H9 (cell line): Measurements from ENCODE around the gene STAC. TPM values are rescaled to one million over a fixed set of nuclear protein-coding genes. Genes with fewer than 3 reads are reported as not detected.

Source experiments
- DNase-seq: peaks from one replicate; pipeline ENCODE4 v3.0.0-alpha.2; 2017
- H2AFZ ChIP-seq: one replicate; pipeline ENCODE4 v1.6.1; 2013; ENCODE audit warnings: mild to moderate bottlenecking, low read length, control low read depth, moderate library complexity
- H2AK5ac ChIP-seq: 2 replicates; pipeline ENCODE4 v1.6.1; 2013; ENCODE audit warnings: low read length, control low read depth, mixed read lengths; ENCODE audit not compliant: insufficient read length
- H2BK120ac ChIP-seq: one replicate; pipeline ENCODE4 v1.6.1; 2013; ENCODE audit warnings: low read depth, mild to moderate bottlenecking, low read length, control low read depth, inconsistent platforms; ENCODE audit not compliant: poor library complexity, severe bottlenecking
- H2BK12ac ChIP-seq: 2 replicates; pipeline ENCODE4 v1.6.1; 2013; ENCODE audit warnings: low read length, control low read depth, mixed read lengths, low read depth; ENCODE audit not compliant: insufficient read length
- H2BK15ac ChIP-seq: 2 replicates; pipeline ENCODE4 v1.6.1; 2013; ENCODE audit warnings: low read depth, low read length, control low read depth
- H2BK20ac ChIP-seq: one replicate; pipeline ENCODE4 v1.6.1; 2013; ENCODE audit warnings: low read depth, mild to moderate bottlenecking, low read length, control low read depth, inconsistent platforms; ENCODE audit not compliant: poor library complexity, severe bottlenecking
- H2BK5ac ChIP-seq: 2 replicates; pipeline ENCODE4 v1.6.1; 2013; ENCODE audit warnings: low read length, control low read depth, mixed read lengths; ENCODE audit not compliant: insufficient read length
- H3K14ac ChIP-seq: 2 replicates; pipeline ENCODE4 v1.6.1; 2013; ENCODE audit warnings: low read length, control low read depth; ENCODE audit not compliant: insufficient read depth
- H3K18ac ChIP-seq: 2 replicates; pipeline ENCODE4 v1.6.1; 2013; ENCODE audit warnings: low read depth, mild to moderate bottlenecking, mixed read lengths, low read length, control low read depth; ENCODE audit not compliant: insufficient read length
- H3K23ac ChIP-seq: 2 replicates; pipeline ENCODE4 v1.6.1; 2013; ENCODE audit warnings: low read length, control low read depth, mixed read lengths, low read depth; ENCODE audit not compliant: insufficient read length
- H3K23me2 ChIP-seq: 2 replicates; pipeline ENCODE4 v1.6.1; 2013; ENCODE audit warnings: low read depth, mild to moderate bottlenecking, mixed read lengths, low read length, control low read depth; ENCODE audit not compliant: insufficient read length, poor library complexity, severe bottlenecking
- H3K27ac ChIP-seq: 2 replicates; pipeline ENCODE4 v1.5.1; 2013; ENCODE audit warnings: low read length, control low read depth, mixed read lengths, low read depth; ENCODE audit not compliant: insufficient read length
- H3K27me3 ChIP-seq: 2 replicates; pipeline ENCODE4 v1.6.1; 2013; ENCODE audit warnings: low read length, control low read depth, inconsistent platforms; ENCODE audit not compliant: insufficient read depth
- H3K4ac ChIP-seq: 2 replicates; pipeline ENCODE4 v1.6.1; 2013; ENCODE audit warnings: low read depth, mild to moderate bottlenecking, control low read depth, inconsistent platforms, low read length, moderate library complexity
- H3K4me1 ChIP-seq: 2 replicates; pipeline ENCODE4 v1.6.1; 2013; ENCODE audit warnings: low read length, control low read depth, inconsistent platforms; ENCODE audit not compliant: insufficient read depth
- H3K4me2 ChIP-seq: 2 replicates; pipeline ENCODE4 v1.6.1; 2013; ENCODE audit warnings: low read length, control low read depth, mixed read lengths; ENCODE audit not compliant: insufficient read length, insufficient read depth
- H3K56ac ChIP-seq: 2 replicates; pipeline ENCODE4 v1.6.1; 2013; ENCODE audit warnings: low read depth, mild to moderate bottlenecking, mixed read lengths, low read length, control low read depth; ENCODE audit not compliant: insufficient read length
- H3K79me1 ChIP-seq: 2 replicates; pipeline ENCODE4 v1.6.1; 2013; ENCODE audit warnings: low read depth, mild to moderate bottlenecking, moderate library complexity, low read length, control low read depth, inconsistent platforms; ENCODE audit not compliant: insufficient read depth, poor library complexity, severe bottlenecking
- H3K79me2 ChIP-seq: 2 replicates; pipeline ENCODE4 v1.6.1; 2013; ENCODE audit warnings: low read length, control low read depth, inconsistent platforms; ENCODE audit not compliant: insufficient read depth
- H3K9ac ChIP-seq: 2 replicates; pipeline ENCODE4 v1.6.1; 2013; ENCODE audit warnings: low read length, control low read depth, mixed read lengths; ENCODE audit not compliant: insufficient read length; ENCODE audit errors: extremely low read depth
- H3K9me3 ChIP-seq: one replicate; pipeline ENCODE4 v1.6.1; 2013; ENCODE audit warnings: low read depth, low read length, inconsistent platforms; ENCODE audit not compliant: control insufficient read depth
- H3T11ph ChIP-seq: one replicate; pipeline ENCODE4 v1.6.1; 2013; ENCODE audit warnings: mild to moderate bottlenecking, low read length, control low read depth, inconsistent platforms
- H4K20me1 ChIP-seq: one replicate; pipeline ENCODE4 v1.6.1; 2013; ENCODE audit not compliant: control insufficient read depth, insufficient read length, insufficient read depth
- H4K5ac ChIP-seq: 2 replicates; pipeline ENCODE4 v1.6.1; 2013; ENCODE audit warnings: low read depth, mild to moderate bottlenecking, mixed read lengths, low read length, control low read depth; ENCODE audit not compliant: insufficient read length
- H4K8ac ChIP-seq: replicated peaks from 2 replicates; pipeline ENCODE4 v1.6.1; 2013; ENCODE audit warnings: low read length, control low read depth, mixed read lengths, low read depth; ENCODE audit not compliant: insufficient read length
- H4K91ac ChIP-seq: 2 replicates; pipeline ENCODE4 v1.6.1; 2013; ENCODE audit warnings: low read depth, mild to moderate bottlenecking, moderate library complexity, mixed read lengths, low read length, control low read depth; ENCODE audit not compliant: insufficient read length
- H3K27ac Mint-ChIP-seq, 3 experiments: 2 replicates in 2 of 3; 3 replicates in 1 of 3; pipeline ENCODE4 v1.8.0; 2020 to 2021; ENCODE audit warnings: mixed read lengths in 3 of 3, mild to moderate bottlenecking in 1 of 3, moderate library complexity in 1 of 3
- H3K27me3 Mint-ChIP-seq: 2 replicates; pipeline ENCODE4 v1.8.0; 2021; ENCODE audit warnings: low read depth, mild to moderate bottlenecking, moderate library complexity, mixed read lengths
- H3K36me3 Mint-ChIP-seq, 3 experiments: 2 replicates in 2 of 3; 3 replicates in 1 of 3; pipeline ENCODE4 v1.8.0; 2020 to 2021; ENCODE audit warnings: low read depth in 3 of 3, mixed read lengths in 3 of 3; ENCODE audit not compliant: insufficient read depth in 1 of 3
- H3K4me1 Mint-ChIP-seq, 2 experiments: 2 replicates each; pipeline ENCODE4 v1.8.0; 2020; ENCODE audit warnings: mixed read lengths in 2 of 2
- H3K4me3 Mint-ChIP-seq, 2 experiments: 2 replicates in 1 of 2; 3 replicates in 1 of 2; pipeline ENCODE4 v1.8.0; 2020 to 2021; ENCODE audit warnings: mild to moderate bottlenecking in 2 of 2, mixed read lengths in 2 of 2, moderate library complexity in 1 of 2
- H3K9me3 Mint-ChIP-seq, 2 experiments: 2 replicates in 1 of 2; 3 replicates in 1 of 2; pipeline ENCODE4 v1.8.0; 2020; ENCODE audit warnings: mild to moderate bottlenecking in 2 of 2, mixed read lengths in 2 of 2, moderate library complexity in 1 of 2
- WGBS: extraction: QIAGEN DNeasy Blood & Tissue Kit; methylation state at CpG from one replicate; pipeline ENCODE4 v1.1.7; 2013; ENCODE audit warnings: missing lambda C conversion rate, low lambda C conversion rate, mixed read lengths; ENCODE audit not compliant: insufficient read length; ENCODE audit errors: extremely low coverage; 5-methylcytosine and 5-hydroxymethylcytosine counted together
- total RNA-seq: library from RNA; stranded (reverse); gene quantifications from 2 replicates; pipeline ENCODE4 v1.2.1, GENCODE V29; 2021
- TF ChIP-seq, protein P1 (sequence below): fragments of 200-600 bp; sonication (generic); conservative IDR thresholded peaks from 3 replicates; pipeline ENCODE4 v1.8.0; 2021; ENCODE audit warnings: antibody characterized with exemption, mild to moderate bottlenecking

The STAC gene
- total RNA-seq, 1 experiment from 2014 or later = 3.0 TPM

DNA sequence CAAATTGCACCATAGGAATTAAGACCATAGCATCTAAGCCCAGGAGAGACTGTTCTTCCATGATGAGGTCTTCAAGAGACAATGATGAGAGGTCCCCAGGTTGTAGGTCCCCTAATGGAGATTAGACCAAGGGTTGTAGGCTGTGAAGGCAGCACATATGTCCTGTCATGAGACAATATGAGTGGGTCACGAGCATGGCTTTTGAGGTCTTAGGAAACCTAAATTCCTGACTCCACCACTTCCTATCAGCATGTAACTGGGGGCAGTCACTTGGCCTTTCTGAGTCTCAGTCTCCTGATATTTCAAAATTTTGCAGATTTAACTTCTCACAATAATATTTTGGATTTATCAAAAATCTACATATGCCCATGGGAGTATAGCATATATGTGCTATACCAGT is 31.3 kb downstream of the STAC start:
- no peak overlapping the region for H3K18ac ChIP-seq
- Mint-ChIP-seq H3K27me3 (no peaks in the 10 kb centered on the region), H3K4me1 (peaks cover 5 to 16% of the 10 kb centered on the region in 2 experiments), H3K27ac (no peak overlapping the region), H3K36me3 (peaks cover 8 to 23% (median 16%) of the 10 kb centered on the region in 3 experiments), H3K9me3 (peaks cover 19 to 21% of the 10 kb centered on the region in 2 experiments), H3K4me3 (no peak overlapping the region)
- H3K27me3 ChIP-seq = no peaks in the 10 kb centered on the region
- no peak overlapping the region for H3K4me2 ChIP-seq
- no peak overlapping the region for H3K4ac ChIP-seq
- H2BK5ac ChIP-seq = no peak overlapping the region
- H3K9ac ChIP-seq = no peak overlapping the region
- H4K8ac ChIP-seq = no peak overlapping the region
- no peak overlapping the region for H2BK12ac ChIP-seq
- no peak overlapping the region for H4K91ac ChIP-seq
- no peak overlapping the region for H4K5ac ChIP-seq
- no peak overlapping the region for H2BK120ac ChIP-seq
- no peaks in the 10 kb centered on the region for H3K23me2 ChIP-seq
- H2AK5ac ChIP-seq = no peak overlapping the region
- no peak overlapping the region for H2BK15ac ChIP-seq
- no peak overlapping the region for H2AFZ ChIP-seq
- WGBS = no CpG with 5 or more reads among the region's 1 CpG
- H3K79me2 ChIP-seq = no peaks in the 10 kb centered on the region
- no peak overlapping the region for H3K27ac ChIP-seq
- no peak overlapping the region for H3T11ph ChIP-seq
- H2BK20ac ChIP-seq = no peak overlapping the region
- TF ChIP-seq, protein P1, sequence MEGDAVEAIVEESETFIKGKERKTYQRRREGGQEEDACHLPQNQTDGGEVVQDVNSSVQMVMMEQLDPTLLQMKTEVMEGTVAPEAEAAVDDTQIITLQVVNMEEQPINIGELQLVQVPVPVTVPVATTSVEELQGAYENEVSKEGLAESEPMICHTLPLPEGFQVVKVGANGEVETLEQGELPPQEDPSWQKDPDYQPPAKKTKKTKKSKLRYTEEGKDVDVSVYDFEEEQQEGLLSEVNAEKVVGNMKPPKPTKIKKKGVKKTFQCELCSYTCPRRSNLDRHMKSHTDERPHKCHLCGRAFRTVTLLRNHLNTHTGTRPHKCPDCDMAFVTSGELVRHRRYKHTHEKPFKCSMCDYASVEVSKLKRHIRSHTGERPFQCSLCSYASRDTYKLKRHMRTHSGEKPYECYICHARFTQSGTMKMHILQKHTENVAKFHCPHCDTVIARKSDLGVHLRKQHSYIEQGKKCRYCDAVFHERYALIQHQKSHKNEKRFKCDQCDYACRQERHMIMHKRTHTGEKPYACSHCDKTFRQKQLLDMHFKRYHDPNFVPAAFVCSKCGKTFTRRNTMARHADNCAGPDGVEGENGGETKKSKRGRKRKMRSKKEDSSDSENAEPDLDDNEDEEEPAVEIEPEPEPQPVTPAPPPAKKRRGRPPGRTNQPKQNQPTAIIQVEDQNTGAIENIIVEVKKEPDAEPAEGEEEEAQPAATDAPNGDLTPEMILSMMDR = no peak
- H3K79me1 ChIP-seq = no peaks in the 10 kb centered on the region
- H3K9me3 ChIP-seq = no peaks in the 10 kb centered on the region
- no peak overlapping the region for H3K23ac ChIP-seq
- no peaks in the 10 kb centered on the region for H3K4me1 ChIP-seq
- no peaks in the 10 kb centered on the region for H4K20me1 ChIP-seq
- H3K14ac ChIP-seq = no peak overlapping the region
- DNase-seq = no peak
- no peak overlapping the region for H3K56ac ChIP-seq
